ENCODE data around the gene HMBS. TPM values are rescaled to one million over a fixed set of nuclear protein-coding genes. Genes with fewer than 3 reads are reported as not detected.

HMBS gene
- total RNA-seq, 1 experiment from 2014 or later: 61.6 TPM

GRCh38 chr11:119112314-119113020 is 27.8 kb downstream of the HMBS start:
- Histone ChIP-seq H3K36me3 (ENCODE audit: control insufficient read depth, insufficient read depth, low read length) (no peaks in the 10 kb centered on the region), H3K27me3 (ENCODE audit: control insufficient read depth, insufficient read depth, low read length) (no peaks in the 10 kb centered on the region), H3K4me3 (ENCODE audit: low read depth in 2 of 2, low read length in 2 of 2) (no peak overlapping the region), H3K27ac (ENCODE audit: low read length) (no peak overlapping the region), H3K4me1 (ENCODE audit: control insufficient read depth, insufficient read depth, low read length) (peaks cover 10% of the 10 kb centered on the region), H3K9me3 (ENCODE audit: control insufficient read depth, insufficient read depth, low read depth, low read length) (no peaks in the 10 kb centered on the region)
- ATAC-seq (no peak), DNase-seq (ENCODE audit: low read depth, low spot score) (no peak)
- intact Hi-C loops (cut with micrococcal nuclease; ENCODE audit: unreplicated experiment) (no loop called here), in situ Hi-C loops (cut with HindIII; ENCODE audit: low pct_unique_long_range_greater_than_20kb, low sequenced_read_pairs) (no loop called here)
- CTCF ChIA-PET: interaction anchor here (0.5 kb wide), 1 partner anchor 11 kb away, joined by 3 read pairs; the partner anchor contains the start of gene DPAGT1
- TF ChIP-seq TCF7L2 (IDR thresholded peaks at IDR 0.05; ENCODE audit: low read depth, low read length) (no peak), SIN3A (IDR thresholded peaks at IDR 0.05; ENCODE audit: borderline replicate concordance, insufficient read depth, low read depth, low read length) (no peak), REST (IDR thresholded peaks at IDR 0.05; ENCODE audit: insufficient read depth in 1 of 2, low read depth in 2 of 2, low read length in 1 of 2) (no peak), POLR2AphosphoS5 (IDR thresholded peaks at IDR 0.05; ENCODE audit: low read depth, low read length) (no peak), CTCF (IDR thresholded peaks at IDR 0.05) (no peak)
- BruUV-seq (replicated peaks): no TSS peak
- POLR2A ChIA-PET: no interaction called here

- in situ Hi-C loops (cut with HindIII; ENCODE audit: low pct_unique_long_range_greater_than_20kb, low sequenced_read_pairs): no loop called here
- TF ChIP-seq TCF7L2 (IDR thresholded peaks at IDR 0.05; ENCODE audit: low read depth, low read length) (no peak), CTCF (IDR thresholded peaks at IDR 0.05) (no peak), POLR2AphosphoS5 (IDR thresholded peaks at IDR 0.05; ENCODE audit: low read depth, low read length) (no peak), REST (IDR thresholded peaks at IDR 0.05; ENCODE audit: insufficient read depth in 1 of 2, low read depth in 2 of 2, low read length in 1 of 2) (no peak), SIN3A (IDR thresholded peaks at IDR 0.05; ENCODE audit: borderline replicate concordance, insufficient read depth, low read depth, low read length) (no peak)
- no peak for ATAC-seq
- H3K36me3 ChIP-seq (ENCODE audit: control insufficient read depth, insufficient read depth, low read length): no peaks in the 10 kb centered on the region
- H3K4me3 ChIP-seq (ENCODE audit: low read depth in 2 of 2, low read length in 2 of 2): no peak overlapping the region
- H3K9me3 ChIP-seq (ENCODE audit: control insufficient read depth, insufficient read depth, low read depth, low read length): no peaks in the 10 kb centered on the region
- intact Hi-C loops (cut with micrococcal nuclease; ENCODE audit: unreplicated experiment): no loop called here
- no peak for DNase-seq (ENCODE audit: low read depth, low spot score)
- H3K4me1 ChIP-seq (ENCODE audit: control insufficient read depth, insufficient read depth, low read length): peaks cover 2% of the 10 kb centered on the region
- H3K27ac ChIP-seq (ENCODE audit: low read length): no peak overlapping the region
- POLR2A ChIA-PET: no interaction called here
- CTCF ChIA-PET: no interaction called here
- H3K27me3 ChIP-seq (ENCODE audit: control insufficient read depth, insufficient read depth, low read length): no peaks in the 10 kb centered on the region
- BruUV-seq (replicated peaks): no TSS peak
Measured at GRCh38 chr11:119113716-119114115, 29.0 kb downstream of the HMBS start.
